ENCODE results near the gene MAN1C1.

The MAN1C1 gene

GRCh38 chr1:25831569-25832196 is 215.1 kb downstream of the MAN1C1 start:
- Histone ChIP-seq H3K4me1 (ENCODE audit: low read depth, poor library complexity, severe bottlenecking) (no peaks in the 10 kb centered on the region), H4K20me1 (ENCODE audit: insufficient read depth) (no peaks in the 10 kb centered on the region), H2AFZ (ENCODE audit: low read depth) (no peak overlapping the region), H3K36me3 (ENCODE audit: insufficient read depth) (peaks cover 3% of the 10 kb centered on the region; the same call in 1 of the 2 replicates), H3K79me2 (ENCODE audit: insufficient read depth, low read depth) (no peaks in the 10 kb centered on the region), H3K4me2 (no peak overlapping the region), H3K27ac (no peak overlapping the region), H3K27me3 (ENCODE audit: insufficient read depth, low read depth) (no peaks in the 10 kb centered on the region), H3K4me3 (IDR thresholded peaks at IDR 0.05; ENCODE audit: insufficient read depth, low read depth, low read length) (no peak overlapping the region), H3K9ac (no peak overlapping the region)
- no peak for TF ChIP-seq CTCF (conservative IDR thresholded peaks at IDR 0.05; ENCODE audit: low read depth, low read length)

GRCh38 chr1:25832336-25833037 is 215.9 kb downstream of the MAN1C1 start:
- H3K4me1 ChIP-seq (ENCODE audit: low read depth, poor library complexity, severe bottlenecking), result no peaks in the 10 kb centered on the region
- H3K27ac ChIP-seq, result no peak overlapping the region
- no peak overlapping the region for H2AFZ ChIP-seq (ENCODE audit: low read depth)
- peaks cover 3% of the 10 kb centered on the region; the same call in 1 of the 2 replicates for H3K36me3 ChIP-seq (ENCODE audit: insufficient read depth)
- no peaks in the 10 kb centered on the region for H3K79me2 ChIP-seq (ENCODE audit: insufficient read depth, low read depth)
- no peaks in the 10 kb centered on the region for H4K20me1 ChIP-seq (ENCODE audit: insufficient read depth)
- no peaks in the 10 kb centered on the region for H3K27me3 ChIP-seq (ENCODE audit: insufficient read depth, low read depth)
- no peak overlapping the region for H3K4me2 ChIP-seq
- TF ChIP-seq CTCF (conservative IDR thresholded peaks at IDR 0.05; ENCODE audit: low read depth, low read length), result no peak
- no peak overlapping the region for H3K9ac ChIP-seq
- H3K4me3 ChIP-seq (IDR thresholded peaks at IDR 0.05; ENCODE audit: insufficient read depth, low read depth, low read length), result no peak overlapping the region

GRCh38 chr1:25833158-25833557 is 216.6 kb downstream of the MAN1C1 start:
- Histone ChIP-seq H3K9ac (no peak overlapping the region), H3K27me3 (ENCODE audit: insufficient read depth, low read depth) (no peaks in the 10 kb centered on the region), H3K36me3 (ENCODE audit: insufficient read depth) (peaks cover 3% of the 10 kb centered on the region; the same call in 1 of the 2 replicates), H3K27ac (no peak overlapping the region), H2AFZ (ENCODE audit: low read depth) (no peak overlapping the region), H3K4me1 (ENCODE audit: low read depth, poor library complexity, severe bottlenecking) (no peaks in the 10 kb centered on the region), H3K4me3 (IDR thresholded peaks at IDR 0.05; ENCODE audit: insufficient read depth, low read depth, low read length) (no peak overlapping the region), H4K20me1 (ENCODE audit: insufficient read depth) (no peaks in the 10 kb centered on the region), H3K4me2 (no peak overlapping the region), H3K79me2 (ENCODE audit: insufficient read depth, low read depth) (no peaks in the 10 kb centered on the region)
- TF ChIP-seq CTCF (conservative IDR thresholded peaks at IDR 0.05; ENCODE audit: low read depth, low read length), result no peak
